Psoas muscle (tissue), 8 donors: ENCODE measurements around the gene SF3B2. TPM values are rescaled to one million over a fixed set of nuclear protein-coding genes. Genes with fewer than 3 reads are reported as not detected.

Experiments
- ATAC-seq, 4 donors: fragments of 200-7000 bp; cut with Tn5 transposase; one replicate each; pipeline ENCODE4 v1.9.1; 2020; ENCODE audit warnings: moderate library complexity in 3 of 4, mild to moderate bottlenecking in 2 of 4
- DNase-seq, 2 donors: peaks; one replicate each; pipeline ENCODE4 v3.0.0-alpha.2; 2020
- H3K27ac ChIP-seq: fragments of 200-600 bp; one replicate; pipeline ENCODE4 v1.8.0; 2022
- H3K27me3 ChIP-seq, 3 donors: fragments of 200-600 bp in 1 of 3; one replicate each; pipeline versions ENCODE4 v1.6.1 to v1.8.0; 2013 to 2022; ENCODE audit warnings: low read length in 2 of 3, mild to moderate bottlenecking in 2 of 3, moderate library complexity in 1 of 3; ENCODE audit not compliant: insufficient read depth in 3 of 3
- H3K36me3 ChIP-seq, 2 donors: fragments of 200-600 bp in 1 of 2; one replicate each; pipeline versions ENCODE4 v1.6.1 to v1.8.0; 2013 to 2022; ENCODE audit warnings: low read depth in 1 of 2, mild to moderate bottlenecking in 1 of 2, moderate library complexity in 1 of 2; ENCODE audit not compliant: insufficient read depth in 1 of 2
- H3K4me1 ChIP-seq: fragments of 200-600 bp; one replicate; pipeline ENCODE4 v1.8.0; 2022
- H3K4me3 ChIP-seq: fragments of 200-600 bp; one replicate; pipeline ENCODE4 v1.8.0; 2022; ENCODE audit warnings: mild to moderate bottlenecking
- H3K9me3 ChIP-seq: fragments of 200-600 bp; one replicate; pipeline ENCODE4 v1.8.0; 2022
- CTCF ChIP-seq: fragments of 200-600 bp; IDR thresholded peaks from one replicate; pipeline ENCODE4 v1.8.0; 2022; ENCODE audit warnings: antibody characterized with exemption
- WGBS, 3 donors: extraction: QIAGEN DNeasy Blood & Tissue Kit; methylation state at CpG; one replicate each; pipeline versions ENCODE4 v1.1.6 to v1.1.7; 2013; 5-methylcytosine and 5-hydroxymethylcytosine counted together
- intact Hi-C, 2 donors: fragments of 100-400 bp; cut with DNase I; formaldehyde crosslinking; loops; one replicate each; pipeline versions ENCODE4 v1.11.0 to v1.14.2; 2022
- polyA plus RNA-seq, 3 donors: library from polyadenylated mRNA; stranded (reverse); fragments of 200-250 nt; gene quantifications; one replicate each; pipeline ENCODE4 v1.2.3, GENCODE V29; 2013
- total RNA-seq, 4 donors: library from RNA; stranded (reverse); fragmentation: NEBNext Ultra II Directional in 2 of 4; extraction: Animal tissue kit (Norgen Biotek cat#: 25700) in 2 of 4; gene quantifications; one replicate each; pipeline versions ENCODE4 v1.2.1 to v1.2.4, GENCODE V29; 2021 to 2023
- donor health status: healthy with polysubstance abuse.
- donor health status: DM: no; HTN: no; CAD: no; lungs with moderate emphysema.
- donor health status: Bipolar disorder and iron deficiency.
- donor health status: healthy.
- donor health status: DM: yes; HTN: yes; CAD: no.
- donor health status: DM: no; HTN: no; CAD: no.
- donor health status: DM: no; HTN: no; CAD: no.
- donor health status: DM: yes; HTN: yes; CAD: no.

The SF3B2 gene
- total and polyA plus RNA-seq, 7 donors: 62.8 to 135 (median 90.8) TPM

- ATAC-seq (no peak), DNase-seq (no peak)
- H3K4me3 ChIP-seq: peak overlapping the region; percentile 49
- peaks cover 0 to 7% (median 5%) of the 10 kb centered on the region in 3 donors for H3K27me3 ChIP-seq
- peaks cover 22% of the 10 kb centered on the region for H3K4me1 ChIP-seq
- H3K27ac ChIP-seq: no peak overlapping the region
- intact Hi-C loops: no loop called here
- no peaks in the 10 kb centered on the region for H3K36me3 ChIP-seq
- 44 to 52% (median 50%) methylated on average over 11 to 12 of the region's 12 CpGs for WGBS, 3 donors
- H3K9me3 ChIP-seq: no peaks in the 10 kb centered on the region
- no peak for TF ChIP-seq CTCF
Observed at GRCh38 chr11:66012371-66012945, 39.7 kb upstream of the SF3B2 start.

- Histone ChIP-seq H3K4me3 (no peak overlapping the region), H3K27me3 (peaks cover 0 to 7% (median 5%) of the 10 kb centered on the region in 3 donors), H3K27ac (no peak overlapping the region), H3K9me3 (no peaks in the 10 kb centered on the region), H3K4me1 (peaks cover 21% of the 10 kb centered on the region), H3K36me3 (no peaks in the 10 kb centered on the region)
- intact Hi-C loops: no loop called here
- 63 to 66% (median 63%) methylated on average over 12 of the region's 12 CpGs for WGBS, 3 donors
- ATAC-seq (no peak), DNase-seq (no peak)
- no peak for TF ChIP-seq CTCF
Observed at GRCh38 chr11:66012946-66013761, 39.0 kb upstream of the SF3B2 start.

- no peak for TF ChIP-seq CTCF
- no peaks in the 10 kb centered on the region for H3K36me3 ChIP-seq
- ATAC-seq: no peak
- H3K9me3 ChIP-seq: no peaks in the 10 kb centered on the region
- no peak overlapping the region for H3K4me3 ChIP-seq
- DNase-seq: no peak
- WGBS, 3 donors: 73 to 79% (median 78%) methylated on average over 7 of the region's 7 CpGs
- H3K27ac ChIP-seq: no peak overlapping the region
- intact Hi-C loops: no loop called here
- H3K4me1 ChIP-seq: peaks cover 21% of the 10 kb centered on the region
- H3K27me3 ChIP-seq: peaks cover 0 to 7% (median 5%) of the 10 kb centered on the region in 3 donors
Observed at GRCh38 chr11:66013762-66014100, 38.4 kb upstream of the SF3B2 start.

- peak overlapping the region; percentile 69 for H3K27ac ChIP-seq
- ATAC-seq: peak in 2 of 4 donors; percentile 4 to 16
- DNase-seq: no peak
Observed at GRCh38 chr11:66014804-66015453, 37.2 kb upstream of the SF3B2 start.

More at GRCh38 chr11:66014804-66015453, 37.2 kb upstream of the SF3B2 start:
- no peak for TF ChIP-seq CTCF
- Histone ChIP-seq H3K9me3 (no peaks in the 10 kb centered on the region), H3K4me1 (peaks cover 21% of the 10 kb centered on the region), H3K4me3 (peak overlapping the region; percentile 28), H3K27me3 (peaks cover 0 to 7% (median 5%) of the 10 kb centered on the region in 3 donors), H3K36me3 (no peaks in the 10 kb centered on the region)
- WGBS, 3 donors: 86 to 87% (median 86%) methylated on average over 6 of the region's 6 CpGs
- intact Hi-C loops: no loop called here
